SK-N-SH treated with all-trans-retinoic acid at 6 μM for 48 hours (cell line): ENCODE results near the gene MAML2.

Experiments used
- ATAC-seq: fragments of 200-7000 bp; cut with Tn5 transposase; 3 replicates; pipeline ENCODE4 v1.9.1; 2020; ENCODE audit warnings: mild to moderate bottlenecking, moderate library complexity
- ARNTL ChIP-seq: fragments of 450-650 bp; formaldehyde crosslinking; IDR thresholded peaks from 2 replicates; pipeline ENCODE4 v1.5.0; 2020; ENCODE audit warnings: low read depth, mild to moderate bottlenecking, moderate library complexity, borderline replicate concordance
- BACH2 ChIP-seq: fragments of 250-450 bp; sonication (Bioruptor Pico); IDR thresholded peaks from 2 replicates; pipeline ENCODE4 v1.9.0; 2021; ENCODE audit warnings: mild to moderate bottlenecking, borderline replicate concordance
- CSDC2 ChIP-seq: fragments of 250-450 bp; sonication (Bioruptor Pico); IDR thresholded peaks from 2 replicates; pipeline ENCODE4 v1.5.0; 2020; ENCODE audit warnings: mild to moderate bottlenecking, moderate library complexity
- ESRRG ChIP-seq: fragments of 250-450 bp; sonication (Bioruptor Pico); IDR thresholded peaks from 2 replicates; pipeline ENCODE4 v1.6.1; 2021; ENCODE audit warnings: mild to moderate bottlenecking
- GLIS3 ChIP-seq: fragments of 250-450 bp; sonication (Bioruptor Pico); IDR thresholded peaks from 2 replicates; pipeline ENCODE4 v1.5.0; 2020; ENCODE audit warnings: mild to moderate bottlenecking, moderate library complexity
- OSR1 ChIP-seq: fragments of 250-450 bp; sonication (Bioruptor Pico); IDR thresholded peaks from 2 replicates; pipeline ENCODE4 v1.8.0; 2022; ENCODE audit warnings: moderate library complexity, mild to moderate bottlenecking, inconsistent platforms
- PPARA ChIP-seq: fragments of 250-450 bp; sonication (Bioruptor Pico); IDR thresholded peaks from 2 replicates; pipeline ENCODE4 v1.5.0; 2020; ENCODE audit warnings: mild to moderate bottlenecking, borderline replicate concordance
- RARB ChIP-seq: fragments of 250-450 bp; sonication (Bioruptor Pico); IDR thresholded peaks from 2 replicates; pipeline ENCODE4 v1.8.0; 2021; ENCODE audit warnings: mild to moderate bottlenecking, moderate library complexity
- SNAI2 ChIP-seq: fragments of 250-450 bp; sonication (Bioruptor Pico); IDR thresholded peaks from 2 replicates; pipeline ENCODE4 v1.5.0; 2020; ENCODE audit warnings: mild to moderate bottlenecking, moderate library complexity
- TCF4 ChIP-seq: fragments of 250-450 bp; sonication (Bioruptor Pico); IDR thresholded peaks from 2 replicates; pipeline ENCODE4 v1.8.0; 2021; ENCODE audit warnings: mild to moderate bottlenecking, moderate library complexity, borderline replicate concordance
- TOX ChIP-seq: fragments of 250-450 bp; sonication (Bioruptor Pico); IDR thresholded peaks from 2 replicates; pipeline ENCODE4 v1.8.0; 2021; ENCODE audit warnings: mild to moderate bottlenecking, moderate library complexity, borderline replicate concordance
- ZC3H10 ChIP-seq: fragments of 250-450 bp; sonication (Bioruptor Pico); IDR thresholded peaks from 2 replicates; pipeline ENCODE4 v1.5.1; 2021; ENCODE audit warnings: mild to moderate bottlenecking, moderate library complexity
- ZFP3 ChIP-seq: fragments of 250-450 bp; sonication (Bioruptor Pico); IDR thresholded peaks from 2 replicates; pipeline ENCODE4 v1.5.0; 2020; ENCODE audit warnings: mild to moderate bottlenecking, moderate library complexity
- ZNF565 ChIP-seq: fragments of 450-650 bp; formaldehyde crosslinking; conservative IDR thresholded peaks from 2 replicates; pipeline ENCODE4 v1.5.0; 2020; ENCODE audit warnings: low read depth, mild to moderate bottlenecking, moderate library complexity
- ZNF70 ChIP-seq: fragments of 450-650 bp; formaldehyde crosslinking; IDR thresholded peaks from 2 replicates; pipeline ENCODE4 v1.5.0; 2020; ENCODE audit warnings: mild to moderate bottlenecking, moderate library complexity
- ZNF8 ChIP-seq: fragments of 450-650 bp; formaldehyde crosslinking; IDR thresholded peaks from 2 replicates; pipeline ENCODE4 v1.5.0; 2020; ENCODE audit warnings: mild to moderate bottlenecking, moderate library complexity
- TF ChIP-seq, protein P1 (sequence below): fragments of 250-450 bp; sonication (Bioruptor Pico); IDR thresholded peaks from 2 replicates; pipeline ENCODE4 v1.8.0; 2021; ENCODE audit warnings: low read depth, mild to moderate bottlenecking, moderate library complexity, borderline replicate concordance
- TF ChIP-seq, protein P2 (sequence below): fragments of 250-450 bp; sonication (Bioruptor Pico); IDR thresholded peaks from 2 replicates; pipeline ENCODE4 v1.5.1; 2020; ENCODE audit warnings: low read depth, mild to moderate bottlenecking, moderate library complexity
- TF ChIP-seq, protein P3 (sequence below): fragments of 250-450 bp; sonication (Bioruptor Pico); IDR thresholded peaks from 2 replicates; pipeline ENCODE4 v1.5.1; 2021; ENCODE audit warnings: mild to moderate bottlenecking, moderate library complexity
- TF ChIP-seq, protein P4 (sequence below): fragments of 250-450 bp; sonication (Bioruptor Pico); IDR thresholded peaks from 2 replicates; pipeline ENCODE4 v1.8.0; 2020; ENCODE audit warnings: mild to moderate bottlenecking, moderate library complexity, borderline replicate concordance

The MAML2 gene

DNA sequence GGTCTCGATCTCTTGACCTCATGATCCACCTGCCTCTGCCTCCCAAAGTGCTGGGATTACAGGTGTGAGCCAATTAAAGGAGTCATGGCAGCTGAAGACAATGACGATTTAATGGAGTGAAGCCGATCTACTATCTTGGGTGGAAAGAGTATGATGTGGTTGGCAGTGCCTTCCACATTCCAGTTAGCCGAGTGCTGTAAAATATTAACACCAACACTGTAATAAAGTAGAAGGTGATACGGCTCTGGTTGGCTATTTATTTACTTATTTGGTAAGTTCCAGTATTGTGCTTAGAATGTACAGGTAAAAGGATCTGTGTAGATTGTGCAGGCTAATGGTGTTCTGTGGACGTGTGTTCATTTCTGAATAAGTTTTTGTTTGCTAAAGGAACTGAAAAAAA is 269.5 kb downstream of the MAML2 start:
- TF ChIP-seq ZNF70 (CRISPR knock-in tag) (no peak), CSDC2 (CRISPR knock-in tag) (no peak), GLIS3 (CRISPR knock-in tag) (no peak), TCF4 (CRISPR knock-in tag) (no peak), TOX (CRISPR knock-in tag) (no peak), ESRRG (CRISPR knock-in tag) (no peak), ZNF565 (CRISPR knock-in tag) (no peak), RARB (no peak), PPARA (no peak), ZC3H10 (CRISPR knock-in tag) (no peak), OSR1 (CRISPR knock-in tag) (no peak), SNAI2 (CRISPR knock-in tag) (no peak), ZNF8 (CRISPR knock-in tag) (no peak)
- TF ChIP-seq, protein P1, sequence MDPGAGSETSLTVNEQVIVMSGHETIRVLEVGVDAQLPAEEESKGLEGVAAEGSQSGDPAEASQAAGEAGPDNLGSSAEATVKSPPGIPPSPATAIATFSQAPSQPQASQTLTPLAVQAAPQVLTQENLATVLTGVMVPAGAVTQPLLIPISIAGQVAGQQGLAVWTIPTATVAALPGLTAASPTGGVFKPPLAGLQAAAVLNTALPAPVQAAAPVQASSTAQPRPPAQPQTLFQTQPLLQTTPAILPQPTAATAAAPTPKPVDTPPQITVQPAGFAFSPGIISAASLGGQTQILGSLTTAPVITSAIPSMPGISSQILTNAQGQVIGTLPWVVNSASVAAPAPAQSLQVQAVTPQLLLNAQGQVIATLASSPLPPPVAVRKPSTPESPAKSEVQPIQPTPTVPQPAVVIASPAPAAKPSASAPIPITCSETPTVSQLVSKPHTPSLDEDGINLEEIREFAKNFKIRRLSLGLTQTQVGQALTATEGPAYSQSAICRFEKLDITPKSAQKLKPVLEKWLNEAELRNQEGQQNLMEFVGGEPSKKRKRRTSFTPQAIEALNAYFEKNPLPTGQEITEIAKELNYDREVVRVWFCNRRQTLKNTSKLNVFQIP (CRISPR knock-in tag), result no peak
- TF ChIP-seq, protein P2, sequence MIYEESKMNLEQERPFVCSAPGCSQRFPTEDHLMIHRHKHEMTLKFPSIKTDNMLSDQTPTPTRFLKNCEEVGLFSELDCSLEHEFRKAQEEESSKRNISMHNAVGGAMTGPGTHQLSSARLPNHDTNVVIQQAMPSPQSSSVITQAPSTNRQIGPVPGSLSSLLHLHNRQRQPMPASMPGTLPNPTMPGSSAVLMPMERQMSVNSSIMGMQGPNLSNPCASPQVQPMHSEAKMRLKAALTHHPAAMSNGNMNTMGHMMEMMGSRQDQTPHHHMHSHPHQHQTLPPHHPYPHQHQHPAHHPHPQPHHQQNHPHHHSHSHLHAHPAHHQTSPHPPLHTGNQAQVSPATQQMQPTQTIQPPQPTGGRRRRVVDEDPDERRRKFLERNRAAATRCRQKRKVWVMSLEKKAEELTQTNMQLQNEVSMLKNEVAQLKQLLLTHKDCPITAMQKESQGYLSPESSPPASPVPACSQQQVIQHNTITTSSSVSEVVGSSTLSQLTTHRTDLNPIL (CRISPR knock-in tag), result no peak
- TF ChIP-seq, protein P3, sequence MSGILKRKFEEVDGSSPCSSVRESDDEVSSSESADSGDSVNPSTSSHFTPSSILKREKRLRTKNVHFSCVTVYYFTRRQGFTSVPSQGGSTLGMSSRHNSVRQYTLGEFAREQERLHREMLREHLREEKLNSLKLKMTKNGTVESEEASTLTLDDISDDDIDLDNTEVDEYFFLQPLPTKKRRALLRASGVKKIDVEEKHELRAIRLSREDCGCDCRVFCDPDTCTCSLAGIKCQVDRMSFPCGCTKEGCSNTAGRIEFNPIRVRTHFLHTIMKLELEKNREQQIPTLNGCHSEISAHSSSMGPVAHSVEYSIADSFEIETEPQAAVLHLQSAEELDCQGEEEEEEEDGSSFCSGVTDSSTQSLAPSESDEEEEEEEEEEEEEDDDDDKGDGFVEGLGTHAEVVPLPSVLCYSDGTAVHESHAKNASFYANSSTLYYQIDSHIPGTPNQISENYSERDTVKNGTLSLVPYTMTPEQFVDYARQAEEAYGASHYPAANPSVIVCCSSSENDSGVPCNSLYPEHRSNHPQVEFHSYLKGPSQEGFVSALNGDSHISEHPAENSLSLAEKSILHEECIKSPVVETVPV (CRISPR knock-in tag), result no peak
- ATAC-seq, result no peak

DNA sequence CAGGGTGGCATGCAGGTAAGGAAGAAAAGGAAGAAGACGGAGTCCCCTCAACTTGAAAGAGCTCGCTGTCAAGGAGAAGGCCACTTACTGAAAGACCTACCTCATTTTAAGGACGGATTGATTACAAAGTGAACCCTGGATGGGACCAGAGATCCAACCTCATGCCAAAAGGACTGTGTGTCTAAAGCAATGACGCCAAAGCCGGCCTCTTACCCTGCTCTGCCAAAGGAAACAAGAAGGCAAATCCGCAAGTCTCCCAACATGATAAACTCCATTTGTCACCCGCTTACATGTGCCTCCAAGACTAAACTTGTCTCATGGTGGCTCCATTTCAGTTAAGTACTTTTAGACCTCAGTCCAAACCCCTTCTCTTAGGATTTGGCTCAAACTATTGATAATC is 270.4 kb downstream of the MAML2 start:
- ATAC-seq, result no peak
- TF ChIP-seq OSR1 (CRISPR knock-in tag) (no peak), PPARA (no peak), ESRRG (CRISPR knock-in tag) (no peak), ZNF70 (CRISPR knock-in tag) (no peak), CSDC2 (CRISPR knock-in tag) (no peak), TOX (CRISPR knock-in tag) (no peak), ZC3H10 (CRISPR knock-in tag) (no peak), BACH2 (CRISPR knock-in tag) (no peak), ZNF565 (CRISPR knock-in tag) (no peak), ZFP3 (CRISPR knock-in tag) (no peak), ZNF8 (CRISPR knock-in tag) (no peak)
- TF ChIP-seq, protein P4, sequence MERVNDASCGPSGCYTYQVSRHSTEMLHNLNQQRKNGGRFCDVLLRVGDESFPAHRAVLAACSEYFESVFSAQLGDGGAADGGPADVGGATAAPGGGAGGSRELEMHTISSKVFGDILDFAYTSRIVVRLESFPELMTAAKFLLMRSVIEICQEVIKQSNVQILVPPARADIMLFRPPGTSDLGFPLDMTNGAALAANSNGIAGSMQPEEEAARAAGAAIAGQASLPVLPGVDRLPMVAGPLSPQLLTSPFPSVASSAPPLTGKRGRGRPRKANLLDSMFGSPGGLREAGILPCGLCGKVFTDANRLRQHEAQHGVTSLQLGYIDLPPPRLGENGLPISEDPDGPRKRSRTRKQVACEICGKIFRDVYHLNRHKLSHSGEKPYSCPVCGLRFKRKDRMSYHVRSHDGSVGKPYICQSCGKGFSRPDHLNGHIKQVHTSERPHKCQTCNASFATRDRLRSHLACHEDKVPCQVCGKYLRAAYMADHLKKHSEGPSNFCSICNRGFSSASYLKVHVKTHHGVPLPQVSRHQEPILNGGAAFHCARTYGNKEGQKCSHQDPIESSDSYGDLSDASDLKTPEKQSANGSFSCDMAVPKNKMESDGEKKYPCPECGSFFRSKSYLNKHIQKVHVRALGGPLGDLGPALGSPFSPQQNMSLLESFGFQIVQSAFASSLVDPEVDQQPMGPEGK (CRISPR knock-in tag), result no peak
- TF ChIP-seq, protein P3 (CRISPR knock-in tag), result no peak
- TF ChIP-seq, protein P1 (CRISPR knock-in tag), result no peak

DNA sequence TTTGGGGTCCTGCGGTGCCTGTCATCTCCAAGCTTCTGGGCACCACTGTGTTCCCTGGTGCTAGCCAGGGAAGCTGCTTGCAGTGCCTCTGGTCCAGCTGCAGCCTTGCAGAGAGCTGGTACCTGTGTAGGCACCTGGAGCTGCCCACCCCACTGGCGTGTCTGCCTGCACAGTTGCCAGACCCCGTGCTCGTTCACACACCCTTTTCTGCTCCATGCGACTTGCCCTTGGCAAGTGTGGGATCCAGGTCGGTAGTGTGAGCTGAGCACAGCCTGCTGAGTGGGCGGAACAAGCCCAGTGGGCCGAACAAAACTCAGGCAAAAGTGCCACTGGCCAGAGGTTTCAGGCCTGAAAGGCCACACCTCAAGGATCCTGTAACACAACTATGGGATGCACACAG is 272.5 kb downstream of the MAML2 start:
- ATAC-seq, result no peak
- TF ChIP-seq ARNTL (CRISPR knock-in tag) (no peak), CSDC2 (CRISPR knock-in tag) (no peak), ZC3H10 (CRISPR knock-in tag) (no peak), ZFP3 (CRISPR knock-in tag) (no peak), BACH2 (CRISPR knock-in tag) (no peak), GLIS3 (CRISPR knock-in tag) (no peak)
- TF ChIP-seq, protein P4 (CRISPR knock-in tag), result no peak
- TF ChIP-seq, protein P2 (CRISPR knock-in tag), result no peak
